NCI-H2107 (cell line): Measurements from ENCODE around the gene PGAP6.
"Not testable (repeated sequence)": the region's sequence is repeated elsewhere in the genome, so short reads cannot be mapped to it uniquely, and the experiment has no call there.

Experiments used
- DNase-seq: peaks from one replicate; lab custom pipeline; 2025; lab: John Stamatoyannopoulos, UW

Gene PGAP6

GRCh38 chr16:349211-349610 lies 32.6 kb downstream of the PGAP6 start:
- no peak for DNase-seq

GRCh38 chr16:348495-348894 lies 33.3 kb downstream of the PGAP6 start:
- not testable (repeated sequence) for DNase-seq

- DNase-seq: no peak
Observed at GRCh38 chr16:347203-347602, 34.6 kb downstream of the PGAP6 start.

- no peak for DNase-seq
Observed at GRCh38 chr16:346587-346986, 35.2 kb downstream of the PGAP6 start.

GRCh38 chr16:345772-346171 lies 36.0 kb downstream of the PGAP6 start:
- no peak for DNase-seq

GRCh38 chr16:342455-343213 lies 39.1 kb downstream of the PGAP6 start:
- no peak for DNase-seq

- not testable (repeated sequence) for DNase-seq
Observed at GRCh38 chr16:341974-342336, 39.8 kb downstream of the PGAP6 start.

- DNase-seq: not testable (repeated sequence)
Observed at GRCh38 chr16:341095-341973, 40.4 kb downstream of the PGAP6 start.

- DNase-seq: no peak
Observed at GRCh38 chr16:340370-341091, 41.2 kb downstream of the PGAP6 start.

- no peak for DNase-seq
Observed at GRCh38 chr16:339680-340079, 42.1 kb downstream of the PGAP6 start.

GRCh38 chr16:337975-338575 lies 43.7 kb downstream of the PGAP6 start:
- no peak for DNase-seq

- DNase-seq: no peak
Observed at GRCh38 chr16:337437-337836, 44.3 kb downstream of the PGAP6 start.

GRCh38 chr16:336269-336668 lies 45.5 kb downstream of the PGAP6 start:
- DNase-seq: no peak

GRCh38 chr16:334861-335632 lies 46.7 kb downstream of the PGAP6 start:
- not testable (repeated sequence) for DNase-seq

GRCh38 chr16:334164-334832 lies 47.5 kb downstream of the PGAP6 start:
- not testable (repeated sequence) for DNase-seq

- DNase-seq: no peak
Observed at GRCh38 chr16:333406-334094, 48.2 kb downstream of the PGAP6 start.

- not testable (repeated sequence) for DNase-seq
Observed at GRCh38 chr16:331181-331814, 50.5 kb downstream of the PGAP6 start.

- DNase-seq: no peak
Observed at GRCh38 chr16:330741-331140, 51.0 kb downstream of the PGAP6 start.

- no peak for DNase-seq
Observed at GRCh38 chr16:325375-326145, 56.2 kb downstream of the PGAP6 start.
